ENCODE measurements around the gene CD300E.

- TF ChIP-seq CTCF (IDR thresholded peaks at IDR 0.05; ENCODE audit: insufficient read depth, low read length) (no peak), GABPA (IDR thresholded peaks at IDR 0.05; ENCODE audit: low read depth) (no peak), REST (IDR thresholded peaks at IDR 0.05; ENCODE audit: insufficient replicate concordance, low read depth) (no peak), POLR2AphosphoS5 (IDR thresholded peaks at IDR 0.05; ENCODE audit: low read depth) (no peak), SPI1 (IDR thresholded peaks at IDR 0.05; ENCODE audit: borderline replicate concordance, low read depth) (no peak)
These were observed 39.1 kb downstream of the CD300E start for GRCh38 chr17:74584292-74585060.

All from HL-60 (cell line).